ENCODE data around the gene TAF4B.
"Not testable (repeated sequence)": the region's sequence is repeated elsewhere in the genome, so short reads cannot be mapped to it uniquely, and the experiment has no call there.

TAF4B gene

GRCh38 chr18:26192233-26192632 lies 34.0 kb upstream of the TAF4B start:
- POLR2A ChIA-PET, result no interaction called here
- DNase-seq (ENCODE audit: extremely low spot score), result no peak
- no peak for TF ChIP-seq CTCF (IDR thresholded peaks at IDR 0.05; ENCODE audit: control extremely low read depth, extremely low read depth, low read depth, missing control alignments)
- CTCF ChIA-PET, result interaction anchor here (1.5 kb wide), 1 partner anchor 11 kb away, joined by 3 read pairs; no protein-coding TSS in a partner anchor

- DNase-seq (ENCODE audit: extremely low spot score), result no peak
- TF ChIP-seq CTCF (IDR thresholded peaks at IDR 0.05; ENCODE audit: control extremely low read depth, extremely low read depth, low read depth, missing control alignments), result no peak
- ChIA-PET POLR2A (no interaction called here), CTCF (interaction anchor here (0.8 to 1.1 kb wide), 3 partner anchors 10 to 62 kb away, joined by 3 read pairs; no protein-coding TSS in a partner anchor)
Observed at GRCh38 chr18:26196605-26197004, 29.6 kb upstream of the TAF4B start.

- POLR2A ChIA-PET; DNase-seq (ENCODE audit: extremely low spot score); CTCF ChIA-PET: not testable (repeated sequence)
Observed at GRCh38 chr18:26202001-26202400, 24.2 kb upstream of the TAF4B start.

- POLR2A ChIA-PET, result no interaction called here
- DNase-seq (ENCODE audit: extremely low spot score), result no peak
- CTCF ChIA-PET, result no interaction called here
- TF ChIP-seq CTCF (IDR thresholded peaks at IDR 0.05; ENCODE audit: control extremely low read depth, extremely low read depth, low read depth, missing control alignments), result no peak
Observed at GRCh38 chr18:26205318-26205717, 20.9 kb upstream of the TAF4B start.

- POLR2A ChIA-PET, result no interaction called here
- TF ChIP-seq CTCF (IDR thresholded peaks at IDR 0.05; ENCODE audit: control extremely low read depth, extremely low read depth, low read depth, missing control alignments), result no peak
- DNase-seq (ENCODE audit: extremely low spot score), result no peak
- CTCF ChIA-PET, result interaction anchor here (1.4 kb wide), 2 partner anchors 10 to 39 kb away, joined by 3 to 4 read pairs; no protein-coding TSS in a partner anchor
Observed at GRCh38 chr18:26206488-26206887, 19.8 kb upstream of the TAF4B start.

GRCh38 chr18:26207937-26208336 lies 18.3 kb upstream of the TAF4B start:
- POLR2A ChIA-PET, result no interaction called here
- no peak for TF ChIP-seq CTCF (IDR thresholded peaks at IDR 0.05; ENCODE audit: control extremely low read depth, extremely low read depth, low read depth, missing control alignments)
- CTCF ChIA-PET, result interaction anchor here (0.7 to 1.4 kb wide), 2 partner anchors 11 to 20 kb away, joined by 3 read pairs; no protein-coding TSS in a partner anchor
- DNase-seq (ENCODE audit: extremely low spot score), result no peak

- DNase-seq (ENCODE audit: extremely low spot score), result no peak
- ChIA-PET POLR2A (no interaction called here), CTCF (interaction anchor here (0.7 kb wide), 1 partner anchor 18 kb away, joined by 3 read pairs; no protein-coding TSS in a partner anchor)
- no peak for TF ChIP-seq CTCF (IDR thresholded peaks at IDR 0.05; ENCODE audit: control extremely low read depth, extremely low read depth, low read depth, missing control alignments)
Observed at GRCh38 chr18:26208977-26209376, 17.3 kb upstream of the TAF4B start.

Measured in GM10248 (cell line).